Right renal pelvis (tissue), 4 donors: ENCODE data around the gene RET. TPM values are rescaled to one million over a fixed set of nuclear protein-coding genes. Genes with fewer than 3 reads are reported as not detected.

ENCODE experiments used
- DNase-seq, 4 donors: peaks; one replicate each; pipeline ENCODE4 v3.0.0-alpha.2; 2013; ENCODE audit warnings: low read depth in 4 of 4, low spot score in 3 of 4, missing footprints in 1 of 4
- polyA plus RNA-seq, 4 donors: library from polyadenylated mRNA; unstranded; fragments of 120-200 nt; gene quantifications; one replicate each; pipeline ENCODE4 v1.2.1, GENCODE V29; 2013; ENCODE audit not compliant: insufficient read length in 4 of 4

Gene RET
- polyA plus RNA-seq, 4 donors: 19.0 to 26.2 (median 25.9) TPM

DNA sequence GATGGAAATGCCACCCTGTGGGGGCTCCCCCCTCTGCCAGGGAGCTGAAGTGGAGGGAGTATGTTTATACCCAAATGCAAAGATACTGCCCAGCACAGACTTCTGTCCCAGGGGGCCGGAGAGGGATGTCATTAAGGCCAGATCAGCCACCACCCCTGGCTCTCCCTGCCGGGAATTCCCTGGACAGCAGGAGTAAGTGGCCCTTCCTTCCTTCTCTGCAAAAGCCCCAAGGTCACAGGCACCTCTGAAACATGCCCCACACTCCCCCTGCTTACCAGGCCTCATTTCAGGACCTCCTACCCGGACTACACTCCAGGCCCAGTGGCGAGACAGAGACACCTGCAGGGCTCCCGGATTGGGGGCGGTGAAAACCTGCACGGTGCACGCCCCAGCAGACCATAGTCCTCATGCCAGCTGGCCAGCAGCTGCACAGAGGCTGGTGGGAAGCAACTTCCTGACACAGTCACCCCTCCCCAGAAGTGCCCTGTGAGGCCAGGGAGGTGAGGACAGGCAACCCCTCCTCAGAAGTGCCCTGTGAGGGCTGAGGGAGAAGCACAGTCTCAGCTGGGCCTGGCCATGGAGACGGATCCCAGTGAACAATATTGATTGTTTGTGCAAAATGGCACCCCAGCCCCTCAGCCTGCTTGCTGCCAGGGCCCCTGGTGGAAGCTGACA lies 33.0 kb upstream of the RET start:
- DNase-seq: no peak

DNA sequence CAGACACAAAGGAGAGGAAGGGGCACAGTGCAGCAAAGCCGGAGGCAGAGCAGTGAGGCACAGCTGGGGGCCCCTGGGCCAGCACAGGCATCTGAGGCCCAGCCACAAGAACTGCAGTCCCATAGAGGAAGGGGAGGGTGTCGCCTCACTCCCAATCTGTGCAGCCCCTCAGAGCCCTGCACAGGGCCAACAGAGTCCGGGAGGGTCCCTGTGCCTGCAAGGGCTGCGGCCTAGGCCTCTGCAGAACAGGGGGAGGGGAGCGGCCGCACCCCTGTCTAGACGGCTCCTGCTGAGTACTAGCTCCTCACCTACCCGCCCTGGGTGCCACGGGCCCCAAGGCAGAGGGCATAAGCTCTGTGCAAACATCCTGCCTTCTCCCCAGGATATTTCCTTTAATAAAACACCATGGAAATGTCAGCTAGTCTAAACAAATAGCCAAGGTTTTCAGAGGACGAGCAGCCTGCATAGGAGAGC lies 32.4 kb upstream of the RET start:
- no peak for DNase-seq

DNA sequence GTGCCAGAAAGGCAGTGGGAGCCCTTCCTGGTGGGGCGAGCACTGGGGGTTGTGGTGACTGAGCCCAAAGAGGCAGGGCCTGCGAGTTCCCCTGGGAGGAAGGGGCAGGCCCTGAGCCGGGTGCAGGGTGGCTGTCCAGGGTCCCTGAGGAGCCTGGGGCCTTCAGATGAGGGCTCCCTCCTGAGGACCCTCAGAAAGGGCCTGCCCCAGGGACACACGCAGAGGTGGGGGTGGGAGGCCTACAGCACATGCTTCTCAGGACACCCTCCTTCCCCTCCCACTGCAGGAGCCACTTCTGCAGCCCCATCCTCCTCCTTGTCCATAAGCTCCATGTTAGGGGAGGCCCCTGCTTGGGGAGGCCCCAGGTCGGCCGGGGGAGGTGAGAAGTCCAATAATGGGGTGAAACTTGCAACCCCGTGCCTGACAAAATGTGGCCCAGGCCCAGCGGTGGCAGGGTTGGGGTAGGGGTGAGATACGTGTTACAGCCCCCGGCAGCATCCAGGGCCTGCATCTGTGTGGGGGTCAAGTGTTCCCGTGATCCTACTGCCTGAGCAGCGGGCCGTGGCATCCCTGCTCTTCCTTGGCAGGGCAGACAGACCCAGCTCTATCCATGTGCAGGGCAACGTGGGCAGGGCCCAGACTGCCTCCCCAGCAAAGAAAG lies 31.8 kb upstream of the RET start:
- no peak for DNase-seq

DNA sequence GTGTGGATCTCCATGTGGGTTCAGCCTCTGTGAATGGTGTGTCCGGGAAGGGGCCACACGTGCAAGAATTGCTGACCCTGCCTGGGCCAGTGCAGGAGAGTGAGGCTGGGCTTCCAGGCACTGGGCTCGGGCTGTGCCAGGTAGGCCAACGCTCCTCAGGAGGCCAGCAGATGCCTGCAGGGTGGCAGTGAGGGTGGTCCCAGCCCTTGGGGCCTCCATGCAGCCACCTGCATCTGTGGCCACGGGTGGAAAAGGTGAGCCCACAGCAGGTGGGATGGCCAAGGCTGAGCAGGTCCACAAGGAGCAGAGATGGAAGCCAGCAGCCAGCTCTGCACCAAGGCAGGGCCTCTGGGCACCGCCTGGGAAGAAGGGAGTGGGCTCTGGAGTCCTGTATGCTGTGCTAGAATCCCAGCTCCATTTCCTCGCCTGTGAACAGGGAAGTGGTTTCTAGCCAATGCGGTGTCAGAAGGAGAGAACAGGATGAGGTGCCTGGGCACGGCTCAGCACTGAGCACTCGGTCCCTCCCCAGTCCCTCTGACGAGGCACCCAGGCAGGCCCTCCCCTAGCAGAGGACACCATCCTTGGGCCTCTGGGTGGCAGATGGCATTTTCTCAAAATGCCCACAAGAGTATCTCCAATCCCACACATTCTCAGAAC lies 31.1 kb upstream of the RET start:
- DNase-seq: no peak

DNA sequence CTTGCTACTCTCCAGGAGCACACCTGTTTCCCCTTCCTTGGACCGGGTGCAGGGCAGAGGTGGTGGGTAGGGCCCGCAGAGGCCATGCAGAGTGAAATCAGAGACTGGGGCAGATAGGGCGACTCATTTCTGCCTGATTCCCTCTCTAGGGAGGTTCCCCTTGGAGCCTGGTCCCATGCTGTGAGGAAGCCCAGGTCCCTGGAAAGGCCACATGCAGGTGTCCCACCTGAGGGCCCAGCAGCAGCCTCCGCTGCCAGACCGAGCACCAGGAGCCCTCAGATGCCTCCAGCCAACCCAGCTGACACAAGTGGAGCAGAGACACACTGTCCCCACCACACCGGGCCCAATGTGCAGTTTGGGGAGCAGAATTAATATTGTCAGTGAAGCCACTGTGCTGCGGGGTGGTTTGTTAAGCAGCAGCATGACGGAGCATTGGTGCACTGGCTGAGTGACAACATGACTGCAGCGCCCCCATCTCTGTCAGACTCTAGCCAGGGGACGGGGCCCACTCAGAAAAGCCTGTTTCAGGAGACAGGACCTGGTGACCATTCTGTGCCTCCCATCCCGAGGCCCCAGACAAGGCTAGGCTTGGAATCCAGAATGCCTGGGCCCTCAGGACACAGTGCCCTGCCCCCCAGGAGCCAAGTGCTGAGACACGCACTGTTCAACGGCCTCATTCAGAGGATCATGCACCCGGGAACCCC lies 30.4 kb upstream of the RET start:
- DNase-seq: no peak

DNA sequence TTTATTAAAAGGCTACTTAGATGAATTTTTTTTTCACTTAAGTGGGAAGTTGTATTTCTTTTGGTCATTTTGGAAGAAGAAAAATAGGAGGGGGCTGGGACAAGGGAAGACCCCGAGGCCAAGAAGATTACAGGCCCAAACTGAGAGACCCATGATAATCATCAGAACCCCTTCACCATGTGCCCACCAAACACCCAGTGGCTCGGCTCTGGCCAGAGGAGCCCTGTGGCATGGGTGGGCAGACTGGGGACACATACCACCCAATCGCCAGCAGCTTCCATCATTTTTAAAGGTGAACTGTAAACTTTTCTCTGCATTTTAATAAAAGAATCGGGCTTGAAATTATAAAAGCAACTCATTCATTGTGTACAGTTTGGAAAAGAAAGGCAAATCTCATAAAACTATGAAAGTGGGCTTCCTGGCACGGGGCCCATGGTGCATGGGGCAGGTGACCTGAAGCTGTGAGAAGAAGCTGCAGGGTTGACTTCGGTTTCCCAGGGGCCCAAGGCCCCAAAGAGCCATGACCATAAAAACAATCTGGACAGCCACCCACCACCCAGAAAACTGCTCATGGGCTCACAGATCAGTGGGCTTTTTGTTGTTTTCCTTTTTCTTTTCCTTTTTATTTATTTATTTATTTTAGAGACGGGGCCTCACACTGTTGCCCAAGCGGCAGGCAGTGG lies 29.4 kb upstream of the RET start:
- no peak for DNase-seq

DNA sequence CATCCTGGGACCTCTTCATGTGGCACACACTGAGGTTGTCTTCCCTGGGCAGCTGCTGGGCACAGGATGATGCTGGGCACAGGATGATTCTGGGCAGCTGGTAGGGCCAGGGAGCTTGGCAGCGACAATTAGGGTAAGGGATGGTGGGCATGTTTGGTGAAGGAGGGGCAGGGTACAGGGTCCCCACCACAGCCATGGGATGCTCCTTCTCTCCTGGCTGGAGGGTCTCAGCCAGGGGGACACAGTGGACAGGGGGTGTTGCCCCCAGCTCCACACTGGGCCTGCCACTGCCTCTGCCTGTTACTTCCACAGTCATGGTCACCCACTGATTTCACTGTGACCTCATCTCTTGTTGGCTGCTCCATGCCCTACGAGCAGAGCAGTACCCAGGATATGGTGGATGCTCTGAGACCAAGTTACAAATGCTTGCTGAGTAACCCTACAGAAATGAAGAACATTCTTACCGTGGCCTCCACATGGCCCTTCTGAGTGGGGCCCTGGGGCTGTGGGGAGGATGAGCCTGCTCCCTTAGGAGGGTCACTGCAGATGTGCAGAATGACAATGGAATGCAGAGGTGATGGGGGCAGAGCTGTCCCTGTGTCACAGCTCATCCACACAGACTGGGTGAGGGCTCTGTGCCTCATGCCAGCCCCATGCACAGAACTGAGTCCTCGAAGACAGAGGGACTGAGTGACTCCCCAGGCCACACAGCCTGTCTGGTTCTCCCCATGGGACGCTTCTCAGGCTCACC lies 28.4 kb upstream of the RET start:
- DNase-seq: no peak

DNA sequence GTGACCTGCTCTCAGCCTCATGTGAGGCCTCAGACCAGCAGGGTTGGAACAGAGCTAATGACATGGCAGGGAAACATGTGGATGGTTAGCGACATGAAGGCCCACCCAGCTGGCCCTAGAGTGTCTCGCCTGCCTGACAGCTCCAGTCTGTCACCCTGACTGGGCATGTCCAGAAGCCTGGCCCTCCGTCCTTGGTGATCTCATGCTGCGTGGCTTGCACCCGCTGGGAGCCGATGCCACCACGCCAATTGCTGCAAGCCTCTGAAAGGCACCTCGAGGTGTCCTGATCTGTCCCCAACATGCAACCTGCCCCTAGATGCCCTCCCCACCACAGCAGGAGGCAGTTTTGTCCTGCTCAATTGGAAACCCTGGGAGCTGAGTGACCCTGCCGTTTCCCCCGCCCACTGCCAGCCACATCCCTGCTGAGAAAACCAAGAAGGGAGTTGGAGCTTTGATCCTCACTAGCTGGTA lies 27.8 kb upstream of the RET start:
- no peak for DNase-seq

DNA sequence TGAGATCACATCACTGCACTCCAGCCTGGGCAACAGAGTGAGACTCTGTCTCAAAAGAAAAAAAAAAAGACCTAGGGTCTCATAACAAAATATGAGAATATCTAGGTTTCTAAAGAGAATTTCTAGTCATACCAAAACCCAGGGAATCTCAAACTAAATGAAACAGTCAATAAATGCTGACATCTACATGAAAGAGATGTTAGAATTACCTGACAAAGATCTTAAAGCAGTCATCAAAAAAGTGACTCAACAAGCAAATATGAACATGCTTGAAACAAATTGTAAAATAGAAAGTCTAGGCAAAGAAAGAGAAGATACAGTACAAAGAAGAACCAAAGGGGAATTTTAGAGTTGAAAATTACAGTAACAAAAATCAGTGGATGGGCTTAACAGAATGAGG lies 26.9 kb upstream of the RET start:
- no peak for DNase-seq

DNA sequence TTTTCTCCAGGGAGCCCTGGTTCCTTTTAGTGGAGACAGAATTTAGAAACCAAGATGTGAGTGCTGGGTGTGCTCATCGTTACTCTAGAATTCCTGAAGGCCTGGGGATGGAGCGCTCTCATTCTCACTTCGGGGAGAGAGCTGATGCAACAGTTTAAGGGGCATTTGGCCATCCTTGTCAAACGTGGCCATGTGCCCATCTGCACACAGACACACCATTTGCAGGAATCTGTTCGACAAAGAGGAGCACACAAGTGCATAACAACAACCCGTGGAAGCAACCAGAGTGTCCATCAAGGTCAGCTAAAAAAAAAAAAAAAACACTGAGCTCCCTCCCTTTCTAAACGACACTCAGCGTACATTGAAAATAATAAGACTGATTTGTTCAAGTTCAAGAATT lies 23.0 kb upstream of the RET start:
- no peak for DNase-seq

DNA sequence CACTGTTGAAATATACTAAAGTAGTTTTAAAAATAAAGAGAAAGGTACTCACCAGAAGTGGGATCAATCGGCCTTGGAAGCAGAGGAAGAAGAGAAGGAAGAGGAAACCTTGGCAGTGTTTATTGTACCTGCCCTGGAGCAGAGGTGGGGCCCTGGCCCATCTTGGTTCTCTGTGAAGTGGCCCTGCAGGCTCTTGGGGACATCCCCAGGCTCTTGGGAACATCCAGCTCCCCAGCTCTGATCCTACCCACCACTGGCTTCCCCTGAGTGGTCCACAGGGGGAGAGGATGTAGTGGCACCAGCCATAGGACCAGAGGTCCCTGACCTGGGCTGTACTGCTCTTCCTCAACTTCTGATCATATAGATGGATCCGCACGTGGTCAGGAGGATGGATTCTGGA lies 22.3 kb upstream of the RET start:
- DNase-seq: no peak

DNA sequence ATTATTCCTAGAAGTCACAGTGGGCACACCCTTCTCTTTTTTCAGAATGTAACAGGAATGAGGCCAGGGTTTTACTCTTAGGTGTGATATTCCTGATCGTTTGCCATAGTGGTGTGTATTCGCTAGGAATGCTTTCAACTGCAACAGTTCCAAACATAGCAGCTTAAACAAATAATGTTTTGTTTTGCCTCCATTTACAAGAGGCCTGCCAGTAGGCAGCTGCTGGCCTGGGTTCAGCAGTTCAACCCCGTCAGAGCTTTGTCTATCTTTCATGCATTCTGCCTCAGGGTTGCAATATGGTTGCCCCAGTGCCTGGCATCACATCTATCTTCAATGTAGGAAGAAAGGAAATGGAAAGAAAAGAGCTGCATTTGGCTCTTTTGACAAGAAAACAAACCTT lies 21.7 kb upstream of the RET start:
- DNase-seq: no peak

DNA sequence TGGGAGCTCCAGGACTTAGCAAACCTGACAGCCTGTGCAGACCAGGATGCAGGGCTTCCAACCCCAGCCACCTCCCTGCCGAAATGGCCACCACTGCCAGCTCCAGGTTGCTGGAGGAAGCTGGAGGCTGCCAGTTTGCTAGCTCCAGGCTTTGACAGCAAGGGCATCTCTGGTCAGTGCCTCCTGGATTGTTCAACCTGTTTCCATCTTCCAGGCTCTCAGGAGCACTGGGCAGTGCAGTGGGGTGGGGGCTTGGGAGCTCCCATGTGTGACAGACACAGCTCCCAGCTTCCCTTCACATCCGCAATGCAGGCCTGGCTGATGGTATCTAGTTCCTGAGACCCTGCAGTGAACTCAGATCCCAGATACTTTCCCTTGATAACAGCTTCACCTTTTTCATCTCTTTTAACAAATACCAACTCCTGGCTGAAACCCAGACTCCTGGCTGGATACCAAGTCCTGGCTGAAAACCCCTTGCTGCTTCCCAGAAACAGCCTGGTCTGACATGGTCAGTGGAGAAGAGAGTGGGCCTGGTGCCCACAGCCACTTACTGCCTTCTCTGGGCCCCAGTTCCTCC lies 20.8 kb upstream of the RET start:
- DNase-seq: no peak

DNA sequence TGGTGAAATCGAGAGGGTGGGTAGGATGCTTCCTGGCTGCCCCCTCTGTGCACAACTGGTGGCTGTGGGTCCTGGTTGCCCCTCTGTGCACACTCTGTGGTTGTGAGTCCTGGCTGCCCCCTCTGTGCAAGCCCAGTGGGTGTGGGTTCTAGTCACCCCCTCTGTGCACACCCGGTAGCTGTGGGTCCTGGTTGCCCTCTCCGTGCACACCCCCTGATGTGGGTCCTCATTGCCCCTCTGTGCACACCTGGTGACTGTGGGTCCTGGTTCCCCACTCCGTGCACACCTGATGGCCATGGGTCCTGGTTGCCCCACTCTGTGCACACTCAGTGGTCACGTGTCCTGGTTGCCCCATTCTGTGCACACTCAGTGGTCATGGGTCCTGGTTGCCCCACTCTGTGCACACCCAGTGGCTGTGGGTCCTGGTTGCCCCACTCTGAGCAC lies 20.3 kb upstream of the RET start:
- no peak for DNase-seq

DNA sequence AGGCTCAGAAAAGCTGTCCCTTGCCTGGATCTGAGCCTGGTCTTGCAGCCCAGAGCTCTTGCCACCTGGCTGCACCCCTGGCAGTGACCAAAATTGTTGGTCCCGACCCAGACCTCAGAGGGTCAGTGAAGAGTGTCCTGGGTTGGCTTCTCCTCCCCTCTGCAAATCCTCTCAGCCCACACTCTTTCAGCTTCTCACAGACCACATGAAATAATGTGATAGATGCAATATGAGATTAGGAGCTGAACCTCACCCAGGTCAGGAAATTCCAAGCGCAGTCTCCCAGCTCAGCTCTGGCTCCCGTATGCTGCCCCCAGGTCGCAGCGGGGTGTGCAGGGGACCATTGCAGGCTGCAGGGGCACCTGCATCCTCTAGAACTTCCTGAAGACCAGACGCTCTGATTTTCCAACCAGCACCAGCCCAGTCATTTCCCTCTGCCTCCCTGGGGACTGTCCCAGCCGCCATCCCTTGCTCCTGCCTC lies 19.6 kb upstream of the RET start:
- DNase-seq: no peak

DNA sequence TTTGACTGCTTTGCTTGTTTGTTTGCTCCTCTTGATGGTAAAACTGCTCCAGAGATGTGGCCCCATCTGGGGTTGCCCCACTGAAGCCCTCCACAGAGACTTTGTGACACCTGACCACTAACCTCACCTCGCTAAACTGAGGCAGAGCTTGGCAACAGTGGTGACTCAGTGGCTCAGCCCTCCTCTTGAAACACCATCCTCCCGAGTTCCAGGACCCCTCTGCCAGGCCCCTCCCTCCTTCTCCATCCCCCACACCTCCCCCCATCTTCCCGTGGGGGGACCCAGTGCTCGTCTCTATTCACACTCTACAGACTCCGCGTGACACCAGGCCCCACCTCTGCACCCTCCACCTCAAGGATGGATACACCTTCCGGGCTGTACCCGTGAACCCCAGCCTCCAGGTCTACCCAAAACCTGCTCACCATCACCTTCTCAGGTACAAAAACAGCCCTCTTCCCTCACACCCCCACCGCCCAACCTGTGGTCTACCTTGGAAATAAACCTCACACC lies 19.0 kb upstream of the RET start:
- DNase-seq: no peak

DNA sequence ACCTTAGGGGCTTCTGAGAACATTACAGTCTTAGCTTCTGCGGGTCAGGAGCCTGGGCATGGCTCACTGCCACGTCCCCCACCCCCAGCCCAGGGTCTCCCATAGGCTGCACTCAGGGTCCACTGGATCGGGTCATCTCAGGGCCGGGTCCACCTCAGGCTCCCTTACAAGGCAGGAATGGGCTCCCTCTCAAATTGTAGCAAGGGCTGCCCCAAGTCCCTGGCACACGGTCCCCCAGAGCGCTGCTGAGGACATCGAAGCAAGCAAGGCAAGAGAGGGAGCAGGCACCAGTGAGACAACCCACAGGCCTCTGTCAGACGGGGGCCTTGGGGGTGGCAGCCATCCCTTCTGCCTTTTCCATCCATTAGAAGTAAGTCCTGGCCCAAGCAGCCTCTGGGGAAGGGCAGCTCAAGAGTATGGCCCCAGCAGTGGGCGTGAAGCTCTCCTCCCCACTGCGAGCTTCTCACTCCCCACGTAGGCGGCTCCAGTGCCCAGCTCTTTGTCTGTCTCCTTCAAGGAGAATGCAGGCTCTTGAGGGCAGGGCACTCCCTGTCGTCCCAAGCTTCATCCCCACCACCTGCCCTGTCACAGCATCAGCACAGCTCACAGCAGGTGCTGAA lies 18.0 kb upstream of the RET start:
- DNase-seq: no peak

DNA sequence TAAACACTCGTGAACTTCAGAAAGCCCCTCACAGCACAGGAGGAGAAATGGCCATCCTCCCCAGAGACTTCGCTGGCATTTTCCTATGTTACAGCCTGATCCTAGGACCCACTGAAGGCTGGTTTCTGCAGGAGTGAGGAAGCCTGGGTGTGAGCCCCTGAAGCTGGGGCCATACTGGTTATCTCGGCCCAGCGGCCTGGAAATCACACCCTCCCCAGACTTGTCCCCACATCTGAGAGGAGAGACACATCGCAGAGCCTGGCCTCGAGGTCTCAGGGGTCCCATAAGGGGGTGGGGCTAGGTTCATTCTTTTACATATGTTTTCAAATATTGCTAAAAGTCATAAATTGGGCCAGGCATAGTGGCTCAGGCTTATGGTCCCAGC lies 17.5 kb upstream of the RET start:
- no peak for DNase-seq

DNA sequence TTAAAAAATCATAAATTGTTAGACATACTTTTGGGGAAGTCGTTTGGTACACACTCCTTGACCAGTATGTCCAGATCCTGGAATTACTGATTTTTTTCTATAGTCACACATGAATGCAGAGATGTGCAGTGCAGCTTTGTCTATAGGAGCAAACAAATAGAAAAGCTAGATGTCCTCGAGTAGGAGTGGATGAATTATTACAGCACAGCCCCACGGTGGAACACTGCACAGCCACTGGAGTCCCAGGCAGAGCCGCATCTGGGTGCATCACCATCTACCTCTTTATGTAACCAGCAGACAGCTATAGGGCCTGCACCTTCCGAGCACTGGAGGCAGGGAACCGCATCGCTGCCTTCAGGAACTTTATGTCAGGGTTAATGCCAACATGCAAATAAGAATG lies 17.0 kb upstream of the RET start:
- no peak for DNase-seq
